HG03097 (cell line): Measurements from ENCODE around the gene SLAIN2.

Source experiments
- ATAC-seq: cut with Tn5 transposase; IDR thresholded peaks from one replicate; pipeline ENCODE4 v1.9.1; 2021; ENCODE audit not compliant: unreplicated experiment, low FRiP score

Gene SLAIN2

DNA sequence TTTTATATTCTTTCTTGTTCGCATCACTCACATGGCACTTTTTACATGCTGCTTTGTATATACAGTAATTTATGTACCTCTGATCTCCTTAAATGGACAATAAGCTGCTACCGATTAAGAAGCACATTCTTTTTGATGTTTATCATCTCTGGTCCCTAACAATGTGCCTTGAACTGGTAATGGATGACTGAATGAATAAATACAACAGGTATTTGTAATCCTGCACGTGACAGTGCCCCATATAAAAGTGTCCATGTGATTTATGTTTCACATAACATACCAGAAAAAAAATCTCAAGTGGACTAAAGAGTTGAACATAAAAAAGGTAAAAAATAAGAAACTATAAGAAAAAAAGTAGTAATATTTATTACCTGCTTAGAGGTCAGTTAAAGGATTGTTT lies 7.7 kb upstream of the SLAIN2 start:
- ATAC-seq = no peak

DNA sequence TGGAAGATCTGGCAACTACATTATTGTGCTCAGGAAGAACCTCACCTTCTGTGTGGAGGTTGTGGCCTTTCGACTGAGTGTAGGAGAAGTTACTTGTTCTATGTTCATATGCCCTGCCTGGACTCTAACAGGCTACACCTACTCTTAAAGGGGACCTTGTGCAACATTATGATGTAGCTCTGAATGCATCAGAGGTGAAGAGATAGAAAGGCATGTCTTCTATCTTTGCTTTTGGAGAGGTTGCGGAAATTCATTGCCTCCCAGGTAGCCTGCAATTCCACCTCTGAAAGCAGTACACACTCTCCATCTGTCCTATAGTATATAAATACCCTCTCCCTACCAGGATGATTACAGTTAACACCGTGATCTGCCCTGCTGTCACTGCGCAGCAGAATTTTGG lies 7.1 kb upstream of the SLAIN2 start:
- ATAC-seq = no peak

DNA sequence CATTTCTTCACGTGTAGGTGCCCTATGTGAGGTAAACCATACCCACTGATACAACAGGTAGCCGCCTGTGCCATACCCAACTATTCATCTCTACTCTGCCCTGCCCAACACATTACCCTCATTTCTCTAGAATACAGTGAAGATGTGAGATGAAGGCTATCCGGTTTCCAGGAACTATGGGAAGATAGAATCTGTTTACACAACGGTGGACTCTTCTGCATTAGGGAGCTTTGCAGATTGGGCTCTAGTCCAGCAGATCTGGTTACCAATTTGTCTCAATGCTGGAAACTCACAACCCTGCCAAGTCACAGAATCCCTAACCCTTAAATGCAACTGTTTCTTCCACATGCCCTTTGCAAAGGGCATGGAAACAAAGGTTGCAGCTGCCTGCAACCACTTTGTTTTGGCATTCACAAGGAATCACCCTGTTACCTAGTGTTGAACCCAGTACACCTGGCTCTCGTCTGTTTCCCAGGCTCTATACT lies 6.4 kb upstream of the SLAIN2 start:
- ATAC-seq = no peak

DNA sequence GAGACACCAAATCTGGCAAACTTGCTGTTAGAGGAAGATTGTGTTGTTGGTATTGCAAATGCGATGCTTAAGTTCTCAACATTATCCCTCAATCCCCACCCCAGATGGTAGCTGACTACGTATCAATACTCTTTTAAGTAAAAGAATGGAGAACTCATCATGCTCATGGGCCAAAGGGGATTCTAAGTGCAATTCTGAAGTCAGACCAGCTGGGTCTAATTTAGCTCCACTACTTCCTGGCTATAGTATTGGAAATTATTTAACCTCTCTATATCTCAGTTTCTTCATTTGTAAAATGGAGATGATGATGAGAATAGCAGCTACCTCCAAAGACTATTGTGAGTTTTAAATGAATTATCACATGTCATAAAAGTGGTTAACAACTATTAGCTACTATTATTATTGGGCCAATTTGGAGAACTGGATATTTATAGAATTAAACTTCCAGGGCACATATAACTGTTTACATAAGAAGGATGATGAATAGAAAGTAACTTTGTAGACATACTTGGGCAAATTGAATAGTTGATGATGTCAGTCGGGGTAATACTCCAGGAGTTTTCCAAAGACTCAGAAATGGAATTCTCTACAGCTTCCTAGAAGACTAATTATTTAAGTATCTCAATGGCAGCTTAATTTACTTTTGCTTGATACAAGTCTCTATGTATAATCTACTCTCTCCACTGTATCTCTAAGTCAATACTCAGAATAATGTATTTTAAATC lies 5.0 kb upstream of the SLAIN2 start:
- ATAC-seq = no peak

DNA sequence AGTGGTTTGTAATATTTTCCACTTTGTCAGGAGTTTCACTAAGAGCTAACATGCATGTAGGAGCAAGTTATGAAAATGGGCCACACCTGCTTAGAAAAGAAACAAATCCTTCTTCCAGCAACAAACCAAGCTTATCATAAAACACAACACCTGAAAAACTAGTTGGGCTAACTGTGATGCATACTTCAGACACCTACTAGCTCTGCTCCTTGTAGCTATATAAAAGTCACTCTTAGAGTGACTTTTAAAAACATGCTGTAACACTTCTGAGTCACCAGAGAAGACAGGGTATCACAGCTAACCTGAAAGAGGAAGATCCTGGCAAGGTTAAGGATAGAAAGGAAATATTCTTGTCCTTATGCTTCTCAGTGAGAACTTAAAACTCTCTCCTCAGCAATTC lies 3.6 kb upstream of the SLAIN2 start:
- ATAC-seq = no peak

DNA sequence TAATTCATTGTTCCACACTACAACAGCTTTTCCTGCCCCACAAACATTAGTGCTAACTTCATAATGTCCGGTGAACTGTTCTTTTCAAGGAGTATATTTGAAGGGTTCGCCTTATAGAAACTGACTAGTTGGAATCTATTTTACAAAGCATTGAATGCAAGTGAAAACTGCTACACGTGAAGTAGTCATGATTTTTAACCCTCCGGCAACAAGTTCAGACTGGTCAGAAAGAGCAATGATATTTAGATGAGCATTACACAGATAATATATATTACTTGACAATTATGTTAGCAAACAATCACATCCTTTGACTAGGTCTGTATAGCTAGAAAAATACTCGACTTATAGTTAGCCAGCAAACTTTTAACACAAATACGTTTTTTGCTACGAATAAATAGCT lies 1.7 kb upstream of the SLAIN2 start:
- no peak for ATAC-seq

DNA sequence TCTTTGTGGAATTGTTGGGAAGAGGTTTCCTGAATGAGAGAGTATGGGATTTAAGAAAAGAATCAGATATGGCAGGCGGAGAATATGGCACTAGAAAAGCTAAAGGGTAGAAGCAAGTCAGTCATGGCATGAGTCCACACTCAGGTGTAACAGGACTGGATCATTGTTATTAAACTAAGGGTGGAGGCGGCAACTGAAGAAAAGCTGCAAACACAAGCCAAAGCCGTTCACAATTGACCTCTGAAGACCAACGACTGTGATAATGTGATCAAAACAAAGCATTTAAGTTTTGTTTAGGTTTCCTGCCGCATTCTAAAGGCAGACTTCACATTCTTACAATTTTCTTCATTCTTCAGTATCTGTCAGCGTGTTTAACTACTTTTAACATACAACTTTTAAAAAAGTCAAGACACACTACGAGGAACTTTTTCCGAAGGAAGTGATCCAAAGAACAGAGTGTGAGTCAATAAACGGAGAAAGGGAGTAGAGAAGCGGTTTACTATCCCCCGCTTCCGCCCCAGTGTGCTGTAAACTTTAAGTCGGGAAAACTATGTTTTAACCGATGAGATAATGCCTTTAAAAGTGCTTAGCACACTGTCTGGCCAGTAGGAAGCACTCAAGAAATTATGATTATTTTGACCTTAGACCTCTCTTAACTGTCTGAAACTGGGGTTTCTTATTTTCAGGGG lies 909 bp upstream of the SLAIN2 start:
- peak; percentile 0 for ATAC-seq

DNA sequence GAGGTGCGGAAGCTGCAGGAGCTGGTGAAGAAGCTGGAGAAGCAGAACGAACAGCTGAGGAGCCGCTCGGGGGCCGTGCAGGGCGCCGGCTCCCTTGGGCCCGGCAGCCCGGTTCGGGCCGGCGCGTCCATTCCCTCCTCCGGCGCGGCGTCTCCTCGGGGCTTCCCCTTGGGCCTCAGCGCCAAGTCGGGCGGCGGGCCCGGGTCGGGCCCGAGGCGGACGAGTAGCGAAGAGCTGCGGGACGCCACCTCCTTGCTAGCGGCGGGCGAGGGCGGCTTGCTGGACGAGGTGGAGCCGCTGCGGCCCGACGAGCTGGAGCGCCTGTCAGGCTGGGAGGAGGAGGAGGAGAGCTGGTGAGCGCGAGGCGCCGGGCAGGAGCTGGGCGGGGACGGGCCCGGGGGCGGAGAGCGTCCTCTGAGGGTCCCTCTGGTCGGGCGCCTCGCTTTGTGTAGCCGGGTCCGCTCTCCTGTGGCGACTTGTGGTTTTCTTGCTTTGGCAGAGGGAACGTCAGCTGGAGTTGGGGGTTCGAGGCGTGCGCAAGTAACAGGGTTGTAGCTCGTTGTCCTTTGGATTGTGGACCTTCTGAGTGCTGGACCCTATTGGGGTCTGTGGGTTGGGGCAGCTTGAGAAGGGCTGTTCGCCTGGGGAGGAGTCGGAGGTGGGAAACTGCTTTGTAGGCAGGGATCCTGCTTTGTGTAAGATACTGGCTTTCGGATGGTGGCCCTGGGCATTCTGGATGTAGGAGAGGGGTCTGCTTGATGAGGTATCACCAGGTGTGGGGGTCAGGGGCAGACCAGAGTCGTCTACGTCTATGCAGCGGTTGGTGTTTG lies 662 bp downstream of the SLAIN2 start:
- ATAC-seq = peak; percentile 14

DNA sequence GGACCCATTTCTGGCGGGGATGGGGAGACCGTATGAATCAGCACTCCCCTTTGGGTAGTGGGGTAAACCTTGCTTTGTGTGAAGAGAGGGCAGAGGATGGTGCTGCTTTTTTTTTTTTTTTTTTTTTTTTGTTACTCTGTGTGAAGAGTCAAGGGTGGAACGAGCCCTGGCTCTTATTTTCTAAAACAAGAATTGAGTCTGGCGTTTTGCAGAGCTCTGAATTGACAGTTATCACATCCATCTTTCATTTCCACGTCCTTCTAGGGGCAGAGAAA lies 1.2 kb downstream of the SLAIN2 start:
- ATAC-seq = no peak

DNA sequence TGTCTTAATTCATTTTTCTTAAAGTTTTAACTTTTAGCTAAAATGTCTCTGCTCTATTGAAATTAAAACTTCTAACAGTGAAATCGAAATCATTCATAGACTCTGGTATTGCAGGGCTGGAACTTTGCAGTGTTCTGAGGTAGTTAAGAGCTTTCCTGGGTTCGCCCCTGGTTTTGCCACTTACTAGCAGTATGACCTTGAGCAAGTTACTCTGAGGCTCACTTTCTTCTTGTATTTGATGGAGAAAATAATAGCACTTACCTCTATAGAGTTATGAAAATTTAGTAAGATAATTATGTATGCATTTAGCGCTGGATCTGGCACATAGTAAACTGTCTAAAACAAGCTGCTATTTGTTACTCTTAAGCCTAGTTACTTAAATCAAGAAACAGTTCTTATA lies 1.7 kb downstream of the SLAIN2 start:
- no peak for ATAC-seq

DNA sequence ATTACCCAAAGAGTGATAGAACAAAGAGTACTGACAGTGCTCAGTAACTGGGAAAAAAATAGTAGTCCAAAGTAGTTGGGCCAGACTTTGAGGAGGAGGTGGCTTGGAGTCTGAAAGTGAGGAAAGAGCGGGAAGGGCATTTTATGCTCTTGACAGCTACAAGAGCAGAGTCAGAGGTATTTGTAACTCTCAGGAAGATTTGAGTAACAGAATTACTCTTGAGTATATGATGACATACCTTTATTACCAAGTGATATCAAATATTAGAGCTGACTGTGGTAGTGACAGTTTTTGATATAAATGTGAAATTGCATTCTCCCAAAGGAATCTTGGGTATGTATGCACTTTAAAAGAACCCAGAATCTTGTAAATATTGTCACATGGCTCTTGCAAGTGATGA lies 2.2 kb downstream of the SLAIN2 start:
- ATAC-seq = no peak

DNA sequence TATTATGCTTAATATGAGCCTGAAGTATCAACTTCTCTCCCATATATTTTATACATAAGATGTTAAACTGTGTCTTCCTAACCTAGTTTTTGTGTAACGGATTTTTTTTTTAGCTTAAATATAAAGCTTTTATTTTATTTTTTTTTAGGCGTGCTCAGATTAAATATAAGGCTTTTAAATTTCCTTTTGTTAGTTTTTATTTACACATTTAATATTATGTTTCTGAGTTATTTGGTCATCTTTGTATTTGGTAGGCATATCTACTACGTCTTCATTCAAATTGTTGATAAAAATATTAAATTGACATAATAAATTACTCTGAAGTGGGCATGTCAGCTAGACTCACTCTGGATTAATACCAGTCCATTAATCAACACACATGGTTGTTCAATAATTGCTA lies 4.2 kb downstream of the SLAIN2 start:
- no peak for ATAC-seq

DNA sequence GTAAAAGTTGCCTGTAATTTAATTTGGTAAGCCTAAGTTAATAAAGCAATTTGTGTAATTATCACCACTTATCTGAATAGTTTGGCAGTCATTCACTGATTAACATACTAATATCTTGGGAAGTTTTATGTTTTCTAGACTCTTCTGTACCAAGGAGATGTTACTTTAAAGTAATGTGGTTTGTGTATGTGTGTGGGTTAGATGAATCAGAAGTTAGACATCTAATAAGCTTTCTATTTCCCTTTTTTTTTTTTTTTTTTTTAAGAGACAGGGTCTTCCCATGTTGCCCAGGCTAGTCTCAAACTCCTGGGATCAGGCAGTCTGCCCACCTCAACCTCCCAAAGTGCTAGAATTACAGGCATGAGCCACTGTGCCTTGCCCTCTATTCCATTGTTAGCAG lies 5.3 kb downstream of the SLAIN2 start:
- no peak for ATAC-seq

DNA sequence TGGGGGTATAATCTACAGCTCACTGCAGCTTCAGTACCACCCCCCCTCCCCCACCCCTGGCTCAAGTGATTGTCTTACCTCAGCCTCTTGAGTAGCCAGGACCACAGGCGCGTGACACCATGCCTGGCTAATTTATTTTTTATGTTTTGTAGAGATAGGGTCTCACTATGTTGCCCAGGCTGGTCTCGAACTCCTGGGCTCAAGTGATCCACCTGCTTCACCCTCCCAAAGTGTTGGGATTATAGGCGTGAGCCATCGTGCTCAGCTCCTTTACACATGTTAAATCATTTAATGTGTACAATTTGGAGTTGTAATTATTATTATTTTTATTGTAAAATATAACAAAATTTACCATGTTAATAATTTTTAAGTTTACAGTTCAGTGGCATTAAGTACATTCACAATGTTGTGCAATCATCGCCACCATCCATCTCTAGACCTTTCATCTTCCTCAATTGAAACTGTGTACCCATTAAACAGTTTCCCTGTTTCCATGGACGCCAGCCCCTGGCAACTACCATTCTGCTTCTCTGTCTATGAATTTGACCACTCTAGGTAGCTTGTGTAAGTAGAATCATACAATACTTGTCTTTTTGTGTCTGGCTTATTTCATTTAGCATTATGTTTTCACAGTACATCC lies 6.1 kb downstream of the SLAIN2 start:
- no peak for ATAC-seq

DNA sequence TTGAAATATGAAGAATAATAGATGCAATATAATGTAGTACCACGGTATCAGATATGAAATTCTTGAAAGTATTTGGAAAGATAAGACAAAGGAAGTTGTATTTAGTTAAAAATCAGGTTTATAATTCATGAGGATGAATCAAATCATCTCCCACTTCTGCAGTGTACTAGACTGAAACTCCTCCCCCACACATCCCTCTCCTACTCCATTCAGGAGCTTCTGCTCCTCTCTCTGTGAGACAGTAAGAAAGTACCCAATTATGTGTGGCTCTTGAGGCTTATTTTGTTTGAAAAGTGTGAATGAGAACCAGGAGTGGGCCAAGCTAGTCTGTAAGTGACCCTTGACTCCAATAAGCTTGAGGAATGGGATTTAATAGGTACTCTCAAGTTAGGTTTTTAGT lies 9.5 kb downstream of the SLAIN2 start:
- no peak for ATAC-seq

DNA sequence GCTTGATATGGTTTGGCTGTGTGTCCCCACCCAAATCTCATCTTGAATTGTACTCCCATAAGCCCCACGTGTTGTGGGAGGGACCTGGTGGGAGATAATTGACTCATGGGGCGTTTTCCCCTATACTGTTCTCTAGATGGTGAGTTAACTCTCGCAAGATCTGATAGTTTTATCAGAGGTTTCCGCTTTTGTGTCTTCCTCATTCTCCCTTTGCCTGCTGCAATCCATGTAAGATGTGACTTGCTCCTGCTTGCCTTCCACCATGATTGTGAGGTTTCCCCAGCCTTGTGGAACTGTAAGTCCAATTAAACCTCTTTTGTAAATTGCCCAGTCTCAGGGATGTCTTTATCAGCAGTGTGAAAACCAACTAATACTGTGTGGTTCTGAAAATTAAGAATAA lies 11.5 kb downstream of the SLAIN2 start:
- ATAC-seq = no peak

DNA sequence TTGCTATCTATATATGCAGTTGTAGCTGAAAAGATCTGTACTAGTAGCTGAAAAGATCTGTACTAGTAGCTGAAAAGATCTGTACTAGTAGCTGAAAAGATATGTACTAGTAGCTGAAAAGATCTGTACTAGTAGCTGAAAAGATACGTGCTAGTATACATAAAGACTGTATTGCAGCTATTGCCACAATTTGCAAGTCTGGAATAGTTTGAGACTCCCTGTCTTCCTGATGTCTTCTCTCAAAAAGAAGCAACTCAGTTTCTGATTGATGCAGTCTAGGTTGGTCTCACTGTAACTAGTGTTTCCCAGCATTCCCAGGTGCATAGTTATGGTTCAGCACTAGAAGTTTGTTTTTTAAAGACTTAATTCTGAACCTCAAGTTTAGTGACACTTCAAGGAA lies 15.0 kb downstream of the SLAIN2 start:
- no peak for ATAC-seq

DNA sequence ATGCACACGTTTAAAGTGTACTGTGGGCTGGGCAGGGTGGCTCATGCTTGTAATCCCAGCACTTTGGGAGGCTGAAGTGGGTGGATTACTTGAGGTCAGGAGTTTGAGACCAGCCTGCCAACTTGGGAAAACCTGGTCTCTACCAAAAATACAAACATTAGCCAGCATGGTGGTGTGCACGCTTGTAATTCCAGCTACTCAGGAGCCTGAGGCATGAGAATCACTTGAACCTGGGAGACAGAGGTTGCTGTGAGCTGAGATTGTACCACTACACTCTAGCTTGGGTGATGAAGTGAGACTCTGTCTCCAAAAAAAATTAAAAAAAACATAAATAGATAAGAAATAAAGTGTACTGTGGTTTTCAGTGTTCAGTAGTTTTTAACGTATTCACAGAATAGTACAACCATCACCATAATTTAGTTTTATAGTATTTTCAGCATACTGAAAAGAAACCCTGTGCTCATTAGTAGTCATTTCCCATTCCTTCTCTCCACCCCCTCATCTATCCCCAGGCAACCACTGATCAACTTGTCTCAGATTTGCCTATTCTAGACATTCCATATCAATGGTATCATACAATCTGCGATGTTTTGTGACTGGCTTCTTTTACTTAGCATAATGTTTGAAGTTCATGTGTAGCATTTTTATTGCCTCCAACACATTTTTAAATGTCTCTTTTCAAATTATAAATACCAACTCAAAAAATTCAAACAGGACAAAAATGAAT lies 19.1 kb downstream of the SLAIN2 start:
- ATAC-seq = no peak

DNA sequence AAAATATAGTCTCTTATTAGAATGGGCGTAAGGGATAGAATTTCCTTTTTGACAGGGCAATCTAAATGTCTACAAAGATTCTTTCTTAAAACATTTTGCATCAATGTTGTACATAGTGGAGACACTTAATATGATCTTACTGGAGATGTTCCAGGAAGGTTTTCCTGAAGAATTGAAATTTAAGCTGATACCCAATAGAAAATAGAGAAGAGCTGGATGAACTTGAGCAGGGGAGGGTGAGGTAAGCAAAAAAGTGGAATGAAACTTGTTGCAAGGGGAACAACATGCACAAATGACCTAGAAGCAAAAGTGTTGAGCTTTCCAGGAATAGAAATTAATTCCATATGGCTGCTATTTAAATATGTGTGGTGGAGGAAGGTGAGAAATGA lies 19.7 kb downstream of the SLAIN2 start:
- ATAC-seq = no peak

DNA sequence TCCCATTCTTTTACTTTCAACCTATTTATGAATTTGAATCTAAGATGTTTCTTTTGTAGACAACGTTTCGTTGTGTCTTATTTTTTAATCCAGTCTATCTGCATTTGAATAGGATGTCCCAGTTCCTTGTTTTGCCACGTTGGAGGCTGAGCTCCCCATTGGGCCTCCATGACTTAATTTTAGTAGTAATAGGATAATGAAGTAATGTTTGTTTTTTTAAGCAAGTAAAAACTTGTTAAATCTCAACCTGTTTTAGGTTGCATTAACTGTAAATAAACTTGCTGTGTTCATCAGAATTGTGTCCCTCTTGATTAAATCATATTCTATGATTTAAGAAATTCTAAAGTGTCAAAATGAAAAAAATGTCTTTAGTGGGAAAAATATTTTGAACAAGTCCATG lies 25.3 kb downstream of the SLAIN2 start:
- no peak for ATAC-seq

DNA sequence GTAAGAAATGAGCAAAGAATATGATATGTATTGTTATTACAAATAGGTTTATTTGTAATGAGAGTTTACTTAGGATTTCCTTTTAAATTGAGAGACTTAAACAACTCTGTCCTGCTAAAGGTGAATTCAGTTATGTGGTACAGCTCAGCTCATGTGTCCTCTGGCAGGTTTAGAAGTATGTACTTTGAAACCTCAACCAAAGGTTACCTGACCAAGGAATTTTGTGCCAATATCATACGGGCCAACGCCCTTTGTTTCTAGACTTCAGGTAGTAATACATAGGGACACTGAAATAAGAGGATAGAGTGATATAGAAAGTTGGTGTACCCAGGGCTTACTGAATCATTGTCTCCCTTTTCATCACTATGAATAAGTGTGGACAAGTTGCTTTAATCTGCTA lies 25.7 kb downstream of the SLAIN2 start:
- no peak for ATAC-seq
